H9 (cell line): Measurements from ENCODE around the gene THRB. TPM values are rescaled to one million over a fixed set of nuclear protein-coding genes. Genes with fewer than 3 reads are reported as not detected.

Source experiments
- DNase-seq: peaks from one replicate; pipeline ENCODE4 v3.0.0-alpha.2; 2017
- H2AFZ ChIP-seq: one replicate; pipeline ENCODE4 v1.6.1; 2013; ENCODE audit warnings: mild to moderate bottlenecking, low read length, control low read depth, moderate library complexity
- H2AK5ac ChIP-seq: 2 replicates; pipeline ENCODE4 v1.6.1; 2013; ENCODE audit warnings: low read length, control low read depth, mixed read lengths; ENCODE audit not compliant: insufficient read length
- H2BK120ac ChIP-seq: one replicate; pipeline ENCODE4 v1.6.1; 2013; ENCODE audit warnings: low read depth, mild to moderate bottlenecking, low read length, control low read depth, inconsistent platforms; ENCODE audit not compliant: poor library complexity, severe bottlenecking
- H2BK12ac ChIP-seq: 2 replicates; pipeline ENCODE4 v1.6.1; 2013; ENCODE audit warnings: low read length, control low read depth, mixed read lengths, low read depth; ENCODE audit not compliant: insufficient read length
- H2BK15ac ChIP-seq: 2 replicates; pipeline ENCODE4 v1.6.1; 2013; ENCODE audit warnings: low read depth, low read length, control low read depth
- H2BK20ac ChIP-seq: one replicate; pipeline ENCODE4 v1.6.1; 2013; ENCODE audit warnings: low read depth, mild to moderate bottlenecking, low read length, control low read depth, inconsistent platforms; ENCODE audit not compliant: poor library complexity, severe bottlenecking
- H2BK5ac ChIP-seq: 2 replicates; pipeline ENCODE4 v1.6.1; 2013; ENCODE audit warnings: low read length, control low read depth, mixed read lengths; ENCODE audit not compliant: insufficient read length
- H3K14ac ChIP-seq: 2 replicates; pipeline ENCODE4 v1.6.1; 2013; ENCODE audit warnings: low read length, control low read depth; ENCODE audit not compliant: insufficient read depth
- H3K18ac ChIP-seq: 2 replicates; pipeline ENCODE4 v1.6.1; 2013; ENCODE audit warnings: low read depth, mild to moderate bottlenecking, mixed read lengths, low read length, control low read depth; ENCODE audit not compliant: insufficient read length
- H3K23ac ChIP-seq: 2 replicates; pipeline ENCODE4 v1.6.1; 2013; ENCODE audit warnings: low read length, control low read depth, mixed read lengths, low read depth; ENCODE audit not compliant: insufficient read length
- H3K23me2 ChIP-seq: 2 replicates; pipeline ENCODE4 v1.6.1; 2013; ENCODE audit warnings: low read depth, mild to moderate bottlenecking, mixed read lengths, low read length, control low read depth; ENCODE audit not compliant: insufficient read length, poor library complexity, severe bottlenecking
- H3K27ac ChIP-seq: 2 replicates; pipeline ENCODE4 v1.5.1; 2013; ENCODE audit warnings: low read length, control low read depth, mixed read lengths, low read depth; ENCODE audit not compliant: insufficient read length
- H3K27me3 ChIP-seq: 2 replicates; pipeline ENCODE4 v1.6.1; 2013; ENCODE audit warnings: low read length, control low read depth, inconsistent platforms; ENCODE audit not compliant: insufficient read depth
- H3K4ac ChIP-seq: 2 replicates; pipeline ENCODE4 v1.6.1; 2013; ENCODE audit warnings: low read depth, mild to moderate bottlenecking, control low read depth, inconsistent platforms, low read length, moderate library complexity
- H3K4me1 ChIP-seq: 2 replicates; pipeline ENCODE4 v1.6.1; 2013; ENCODE audit warnings: low read length, control low read depth, inconsistent platforms; ENCODE audit not compliant: insufficient read depth
- H3K4me2 ChIP-seq: 2 replicates; pipeline ENCODE4 v1.6.1; 2013; ENCODE audit warnings: low read length, control low read depth, mixed read lengths; ENCODE audit not compliant: insufficient read length, insufficient read depth
- H3K56ac ChIP-seq: 2 replicates; pipeline ENCODE4 v1.6.1; 2013; ENCODE audit warnings: low read depth, mild to moderate bottlenecking, mixed read lengths, low read length, control low read depth; ENCODE audit not compliant: insufficient read length
- H3K79me1 ChIP-seq: 2 replicates; pipeline ENCODE4 v1.6.1; 2013; ENCODE audit warnings: low read depth, mild to moderate bottlenecking, moderate library complexity, low read length, control low read depth, inconsistent platforms; ENCODE audit not compliant: insufficient read depth, poor library complexity, severe bottlenecking
- H3K79me2 ChIP-seq: 2 replicates; pipeline ENCODE4 v1.6.1; 2013; ENCODE audit warnings: low read length, control low read depth, inconsistent platforms; ENCODE audit not compliant: insufficient read depth
- H3K9ac ChIP-seq: 2 replicates; pipeline ENCODE4 v1.6.1; 2013; ENCODE audit warnings: low read length, control low read depth, mixed read lengths; ENCODE audit not compliant: insufficient read length; ENCODE audit errors: extremely low read depth
- H3K9me3 ChIP-seq: one replicate; pipeline ENCODE4 v1.6.1; 2013; ENCODE audit warnings: low read depth, low read length, inconsistent platforms; ENCODE audit not compliant: control insufficient read depth
- H3T11ph ChIP-seq: one replicate; pipeline ENCODE4 v1.6.1; 2013; ENCODE audit warnings: mild to moderate bottlenecking, low read length, control low read depth, inconsistent platforms
- H4K20me1 ChIP-seq: one replicate; pipeline ENCODE4 v1.6.1; 2013; ENCODE audit not compliant: control insufficient read depth, insufficient read length, insufficient read depth
- H4K5ac ChIP-seq: 2 replicates; pipeline ENCODE4 v1.6.1; 2013; ENCODE audit warnings: low read depth, mild to moderate bottlenecking, mixed read lengths, low read length, control low read depth; ENCODE audit not compliant: insufficient read length
- H4K8ac ChIP-seq: replicated peaks from 2 replicates; pipeline ENCODE4 v1.6.1; 2013; ENCODE audit warnings: low read length, control low read depth, mixed read lengths, low read depth; ENCODE audit not compliant: insufficient read length
- H4K91ac ChIP-seq: 2 replicates; pipeline ENCODE4 v1.6.1; 2013; ENCODE audit warnings: low read depth, mild to moderate bottlenecking, moderate library complexity, mixed read lengths, low read length, control low read depth; ENCODE audit not compliant: insufficient read length
- H3K27ac Mint-ChIP-seq, 3 experiments: 2 replicates in 2 of 3; 3 replicates in 1 of 3; pipeline ENCODE4 v1.8.0; 2020 to 2021; ENCODE audit warnings: mixed read lengths in 3 of 3, mild to moderate bottlenecking in 1 of 3, moderate library complexity in 1 of 3
- H3K27me3 Mint-ChIP-seq: 2 replicates; pipeline ENCODE4 v1.8.0; 2021; ENCODE audit warnings: low read depth, mild to moderate bottlenecking, moderate library complexity, mixed read lengths
- H3K36me3 Mint-ChIP-seq, 3 experiments: 2 replicates in 2 of 3; 3 replicates in 1 of 3; pipeline ENCODE4 v1.8.0; 2020 to 2021; ENCODE audit warnings: low read depth in 3 of 3, mixed read lengths in 3 of 3; ENCODE audit not compliant: insufficient read depth in 1 of 3
- H3K4me1 Mint-ChIP-seq, 2 experiments: 2 replicates each; pipeline ENCODE4 v1.8.0; 2020; ENCODE audit warnings: mixed read lengths in 2 of 2
- H3K4me3 Mint-ChIP-seq, 2 experiments: 2 replicates in 1 of 2; 3 replicates in 1 of 2; pipeline ENCODE4 v1.8.0; 2020 to 2021; ENCODE audit warnings: mild to moderate bottlenecking in 2 of 2, mixed read lengths in 2 of 2, moderate library complexity in 1 of 2
- H3K9me3 Mint-ChIP-seq, 2 experiments: 2 replicates in 1 of 2; 3 replicates in 1 of 2; pipeline ENCODE4 v1.8.0; 2020; ENCODE audit warnings: mild to moderate bottlenecking in 2 of 2, mixed read lengths in 2 of 2, moderate library complexity in 1 of 2
- CTCF ChIP-seq: fragments of 200-600 bp; sonication (generic); conservative IDR thresholded peaks from 3 replicates; pipeline ENCODE4 v1.8.0; 2021; ENCODE audit warnings: antibody characterized with exemption, mild to moderate bottlenecking
- WGBS: extraction: QIAGEN DNeasy Blood & Tissue Kit; methylation state at CpG from one replicate; pipeline ENCODE4 v1.1.7; 2013; ENCODE audit warnings: missing lambda C conversion rate, low lambda C conversion rate, mixed read lengths; ENCODE audit not compliant: insufficient read length; ENCODE audit errors: extremely low coverage; 5-methylcytosine and 5-hydroxymethylcytosine counted together
- total RNA-seq: library from RNA; stranded (reverse); gene quantifications from 2 replicates; pipeline ENCODE4 v1.2.1, GENCODE V29; 2021

Gene THRB
- total RNA-seq, 1 experiment from 2014 or later, result 8.6 TPM

DNA sequence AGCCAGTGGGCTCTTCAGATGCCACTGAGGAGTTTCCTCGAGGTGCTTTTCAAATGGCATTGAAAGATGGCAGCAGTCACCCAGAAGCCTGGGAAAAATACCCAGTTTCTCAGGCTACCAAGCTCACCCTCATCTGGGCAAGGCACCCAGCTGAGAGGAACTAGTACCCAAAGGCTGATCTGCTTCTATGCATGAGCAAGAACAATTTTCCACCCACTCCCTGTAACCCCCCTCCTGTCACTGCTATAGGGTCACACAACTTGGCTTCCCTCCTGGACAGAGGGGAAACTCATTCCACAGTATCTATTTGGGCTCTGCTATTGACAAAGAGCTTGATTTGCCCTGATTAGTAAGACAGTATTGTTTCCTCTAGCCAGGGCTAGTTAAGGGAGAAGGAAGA lies 31.9 kb downstream of the THRB start:
- Mint-ChIP-seq H3K27ac (peak overlapping the region in 2 of 3 experiments; percentile 7 to 65; a peak in 2 of 7 replicates), H3K4me3 (no peak overlapping the region), H3K27me3 (no peaks in the 10 kb centered on the region), H3K9me3 (peaks cover 0 to 9% of the 10 kb centered on the region in 2 experiments; a peak in 1 of 5 replicates), H3K4me1 (peaks cover 6 to 11% of the 10 kb centered on the region in 2 experiments), H3K36me3 (peaks cover 0 to 20% (median 0%) of the 10 kb centered on the region in 3 experiments; a peak in 4 of 7 replicates)
- Histone ChIP-seq H2BK15ac (no peak overlapping the region), H3K23ac (no peak overlapping the region), H3K23me2 (no peaks in the 10 kb centered on the region), H3K56ac (no peak overlapping the region), H3K14ac (peak overlapping the region; percentile 65; the same call in 1 of the 2 replicates), H2AK5ac (no peak overlapping the region), H2BK20ac (no peak overlapping the region), H3K27ac (no peak overlapping the region), H2BK120ac (no peak overlapping the region), H3K4me2 (no peak overlapping the region), H2AFZ (no peak overlapping the region), H3K4ac (no peak overlapping the region), H2BK12ac (no peak overlapping the region), H3K18ac (no peak overlapping the region), H4K5ac (no peak overlapping the region), H3K27me3 (no peaks in the 10 kb centered on the region), H3T11ph (no peak overlapping the region), H3K4me1 (no peaks in the 10 kb centered on the region), H4K20me1 (no peaks in the 10 kb centered on the region), H3K79me1 (no peaks in the 10 kb centered on the region), H3K79me2 (no peaks in the 10 kb centered on the region), H4K91ac (no peak overlapping the region), H2BK5ac (no peak overlapping the region), H3K9ac (no peak overlapping the region), H3K9me3 (no peaks in the 10 kb centered on the region), H4K8ac (no peak overlapping the region)
- no peak for TF ChIP-seq CTCF
- no peak for DNase-seq
- no CpG with 5 or more reads among the region's 1 CpG for WGBS
